ENCODE results near the gene COL4A2. TPM values are rescaled to one million over a fixed set of nuclear protein-coding genes. Genes with fewer than 3 reads are reported as not detected.
"Not testable (repeated sequence)": the region's sequence is repeated elsewhere in the genome, so short reads cannot be mapped to it uniquely, and the experiment has no call there.

COL4A2 gene
- total RNA-seq, 1 donor from 2014 or later: 290 TPM

- DNase-seq (ENCODE audit: low read depth, low spot score): no peak
Observed at GRCh38 chr13:110306340-110306959, 634 bp upstream of the COL4A2 start.

- DNase-seq (ENCODE audit: low read depth, low spot score): no peak
Observed at GRCh38 chr13:110307767-110308655, 927 bp downstream of the COL4A2 start.

DNA sequence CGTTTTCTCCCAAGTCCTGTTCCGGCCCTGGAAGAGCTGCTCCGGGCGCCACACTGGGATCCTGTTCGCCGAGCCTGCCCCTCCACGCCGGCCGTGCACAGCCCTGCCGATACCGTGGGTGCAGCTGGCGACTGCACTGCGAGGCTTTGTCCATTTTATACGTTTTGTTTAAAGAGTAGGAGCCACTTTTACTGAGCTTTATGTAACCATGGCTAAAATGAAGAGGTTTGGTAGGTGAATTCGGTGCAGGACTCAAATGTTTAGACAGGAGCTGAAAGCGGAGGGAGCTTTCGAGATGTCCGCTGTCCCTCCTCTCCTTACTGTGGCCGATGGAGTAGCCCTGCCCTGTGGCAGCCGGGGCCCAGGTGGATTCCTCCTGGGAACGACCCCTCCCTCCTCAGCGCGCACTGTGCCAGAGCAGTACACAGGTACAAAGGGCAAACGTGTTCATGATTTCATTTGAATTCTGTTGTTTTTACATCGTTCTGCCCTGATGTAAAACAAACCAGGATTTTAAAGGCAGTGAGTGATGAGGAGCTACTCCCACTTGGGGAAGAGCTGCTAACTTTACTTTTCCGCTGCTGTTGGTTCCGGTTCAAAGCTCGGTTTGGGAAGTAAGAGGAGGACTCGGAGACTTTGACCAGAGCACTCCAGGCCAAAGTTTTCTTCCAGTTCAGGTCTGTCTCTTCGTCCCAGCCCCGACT, 1.7 kb downstream of the COL4A2 start:
- DNase-seq (ENCODE audit: low read depth, low spot score): no peak

DNA sequence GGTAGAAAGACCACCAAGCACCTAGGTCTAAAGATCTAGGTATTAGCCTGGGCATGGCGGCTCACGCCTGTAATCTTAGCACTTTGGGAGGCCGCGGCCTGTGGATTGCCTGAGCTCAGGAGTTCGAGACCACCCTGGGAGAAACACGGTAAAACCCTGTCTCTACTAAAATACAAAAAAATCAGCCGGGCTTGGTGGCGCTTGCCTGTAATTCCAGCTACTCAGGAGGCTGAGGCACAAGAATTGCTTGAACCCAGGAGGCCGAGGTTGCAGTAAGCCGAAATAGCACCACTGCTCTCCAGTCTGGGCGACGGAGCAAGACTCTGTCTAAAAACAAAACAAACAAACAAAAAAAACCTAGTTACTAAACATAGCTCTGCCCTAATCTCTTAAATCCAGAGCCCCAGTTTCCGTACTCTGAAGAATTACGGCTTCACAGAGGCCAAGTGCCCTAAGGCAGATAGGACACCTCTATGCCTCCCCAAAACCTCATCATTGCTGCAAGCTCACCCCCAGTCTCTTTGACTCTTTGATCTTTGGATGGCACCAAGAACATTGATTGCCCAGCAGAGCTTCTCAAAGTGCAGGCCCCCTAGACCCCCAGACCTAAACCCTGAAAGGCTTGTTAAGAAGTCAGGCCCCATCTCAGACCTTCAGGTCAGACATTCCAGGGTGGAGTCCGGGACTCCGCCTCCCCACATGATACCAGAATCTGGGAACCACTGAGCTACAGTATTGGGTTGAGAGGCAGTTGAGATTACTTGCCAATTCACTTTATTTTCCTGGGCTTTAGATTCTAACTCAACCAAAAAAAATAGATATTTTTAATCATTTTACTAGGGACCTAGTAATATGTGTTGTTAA, 2.8 kb downstream of the COL4A2 start:
- no peak for DNase-seq (ENCODE audit: low read depth, low spot score)

DNA sequence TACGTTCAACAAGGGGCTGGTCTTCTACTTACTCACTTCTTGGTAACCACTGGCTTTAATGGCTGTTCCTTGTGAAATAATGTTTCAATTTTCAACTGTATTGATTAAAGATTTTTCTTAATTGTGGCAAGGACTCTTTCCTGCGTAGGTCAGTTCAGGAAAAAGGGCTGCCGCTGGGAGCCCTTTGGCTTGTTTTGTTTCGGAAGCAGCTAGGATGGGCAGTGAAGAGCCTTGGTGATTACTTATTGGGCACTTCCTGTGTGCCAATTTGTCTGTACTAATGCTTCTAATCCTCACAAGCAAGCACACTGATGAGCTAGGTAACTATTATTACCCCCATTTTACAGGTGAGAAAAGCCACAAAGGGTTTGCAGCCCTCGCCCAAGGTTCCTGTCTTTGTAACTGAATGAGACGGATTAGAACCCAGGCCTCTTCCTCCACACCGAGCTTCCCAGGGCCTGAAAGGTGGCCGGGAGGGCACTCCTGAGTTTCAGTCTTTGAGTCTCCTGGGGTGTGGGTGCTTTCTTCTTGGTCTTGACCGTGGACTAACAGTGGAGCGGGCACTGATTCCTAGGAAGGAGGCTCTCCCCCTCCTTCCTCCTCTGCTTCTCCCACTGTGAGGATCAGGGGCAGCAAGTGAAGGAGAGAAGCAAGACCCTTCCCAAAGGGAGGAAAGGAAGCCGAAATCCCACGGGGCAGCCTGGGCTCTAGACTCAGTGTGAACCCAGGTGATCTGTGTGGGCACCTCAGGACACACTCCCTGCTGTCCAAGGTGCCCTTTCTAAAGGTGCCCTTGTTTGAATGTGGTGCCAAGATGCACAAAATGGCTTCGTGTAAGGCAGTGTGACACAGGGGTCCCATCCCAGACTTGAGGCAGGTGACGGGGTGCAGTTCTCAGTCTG, 3.7 kb downstream of the COL4A2 start:
- DNase-seq (ENCODE audit: low read depth, low spot score): no peak

DNA sequence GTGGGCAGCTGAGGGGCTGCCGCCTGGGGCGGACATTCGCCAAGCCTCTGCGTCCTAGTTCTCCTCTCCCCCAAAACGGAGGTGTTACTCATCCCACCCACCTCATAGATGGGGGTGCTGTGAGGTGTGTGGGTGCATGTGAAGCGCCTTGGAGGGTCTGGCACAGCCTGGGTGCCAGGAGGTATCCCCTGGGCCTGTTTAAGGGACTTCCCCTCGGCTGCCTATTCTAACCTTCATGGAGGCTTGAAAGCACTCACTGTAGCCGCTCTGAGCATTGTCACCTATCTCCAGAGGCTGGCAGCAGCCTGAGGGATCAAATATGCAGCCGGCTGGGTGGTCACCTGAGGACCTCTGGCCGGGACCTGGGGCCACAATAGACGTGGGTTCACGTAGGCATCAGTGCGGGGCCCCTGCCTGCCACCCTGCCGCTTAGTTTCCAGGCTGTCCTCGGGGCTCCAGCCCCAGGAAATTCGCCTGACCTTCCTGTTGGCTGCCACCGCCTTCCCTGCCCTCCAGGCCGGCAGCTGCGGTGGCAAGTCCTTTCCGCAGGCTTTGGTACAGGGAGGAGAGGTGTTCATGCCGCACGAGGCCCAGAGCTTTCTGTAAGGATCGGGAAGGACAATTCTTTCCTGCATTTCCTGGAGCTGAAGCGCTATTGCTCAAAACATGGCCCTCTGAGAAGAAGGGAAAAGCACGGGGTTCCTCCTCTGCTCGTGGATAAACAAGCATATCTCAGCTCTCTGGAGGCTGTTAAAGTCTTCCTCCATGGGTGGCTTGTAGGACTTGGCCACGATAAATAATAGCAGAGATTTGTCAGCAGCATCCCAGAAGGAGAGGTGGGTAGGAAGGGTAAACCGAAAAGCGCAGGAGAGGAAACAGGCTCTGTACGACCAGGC, 4.6 kb downstream of the COL4A2 start:
- DNase-seq (ENCODE audit: low read depth, low spot score): no peak

GRCh38 chr13:110312339-110313031, 5.4 kb downstream of the COL4A2 start:
- no peak for DNase-seq (ENCODE audit: low read depth, low spot score)

GRCh38 chr13:110313261-110313660, 6.2 kb downstream of the COL4A2 start:
- not testable (repeated sequence) for DNase-seq (ENCODE audit: low read depth, low spot score)

- not testable (repeated sequence) for DNase-seq (ENCODE audit: low read depth, low spot score)
Observed at GRCh38 chr13:110313733-110314132, 6.6 kb downstream of the COL4A2 start.

DNA sequence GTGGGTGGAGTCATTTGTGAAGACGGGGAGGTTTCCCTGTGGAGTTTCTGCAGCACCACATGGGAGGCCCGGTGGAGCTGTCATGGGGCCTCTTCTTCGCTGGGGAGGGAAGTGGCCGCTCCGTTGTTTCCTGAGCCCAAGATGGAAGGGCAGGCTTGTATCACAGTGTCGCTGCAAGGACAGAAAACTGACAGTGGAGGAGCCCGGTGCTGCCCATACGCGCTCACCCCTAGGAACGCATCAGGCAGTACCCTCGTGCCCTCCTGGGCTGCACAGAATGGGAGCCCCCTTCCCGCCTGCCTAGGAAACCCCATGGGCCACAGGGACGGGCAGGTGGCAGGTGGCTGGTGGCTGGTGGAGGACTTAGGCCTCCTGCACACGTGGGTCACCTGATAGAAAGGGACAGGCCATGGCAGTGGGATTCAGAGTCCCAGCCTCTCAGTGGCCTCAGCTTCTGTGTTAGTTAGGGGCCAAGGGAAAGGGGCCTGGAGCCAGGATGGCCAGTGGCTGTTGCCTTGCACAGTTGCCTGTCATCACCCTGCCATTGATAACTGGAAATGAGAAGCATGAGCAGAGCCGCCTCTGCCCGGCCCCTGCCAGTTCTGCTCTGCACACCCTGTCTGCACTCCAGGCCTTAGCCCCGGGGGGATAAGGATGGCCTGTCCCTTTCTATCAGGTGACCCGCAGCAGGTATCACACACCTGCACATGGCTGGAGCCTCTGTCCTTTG, 7.6 kb downstream of the COL4A2 start:
- no peak for DNase-seq (ENCODE audit: low read depth, low spot score)

DNA sequence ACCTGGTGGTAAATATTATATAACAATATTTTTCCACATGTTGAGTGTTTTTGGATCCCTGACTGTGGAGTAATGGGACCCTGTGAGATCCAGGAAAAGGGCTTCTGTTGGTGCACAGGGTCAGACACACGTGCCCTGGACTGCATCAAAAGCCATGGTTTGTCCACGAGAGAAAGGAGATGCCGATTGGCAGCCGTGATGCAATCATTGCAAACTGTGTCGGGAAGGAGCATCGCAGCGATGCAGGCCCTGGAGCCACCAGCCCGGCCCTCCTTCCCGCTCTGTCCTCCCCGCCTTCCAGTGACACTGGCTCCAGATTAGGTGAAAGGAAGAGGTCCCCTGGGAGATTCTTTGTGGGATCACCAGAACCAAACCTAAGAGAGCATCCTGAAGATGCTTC, 9.1 kb downstream of the COL4A2 start:
- DNase-seq (ENCODE audit: low read depth, low spot score): no peak

DNA sequence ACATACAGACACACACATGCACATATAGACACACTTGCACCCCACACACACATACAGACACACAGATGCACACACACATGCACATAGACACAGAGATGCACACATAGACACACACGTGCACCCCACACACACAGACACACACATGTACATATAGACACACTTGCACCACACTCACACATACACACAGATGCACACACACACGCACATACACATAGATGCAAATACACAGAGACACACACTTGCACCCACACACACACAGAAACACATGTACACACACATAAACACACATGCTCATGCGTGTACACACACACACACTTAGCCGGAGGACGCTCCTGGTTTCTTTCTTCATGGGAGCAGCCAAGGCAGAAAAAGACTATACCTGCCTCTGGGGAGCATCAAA, 10.0 kb downstream of the COL4A2 start:
- no peak for DNase-seq (ENCODE audit: low read depth, low spot score)

DNA sequence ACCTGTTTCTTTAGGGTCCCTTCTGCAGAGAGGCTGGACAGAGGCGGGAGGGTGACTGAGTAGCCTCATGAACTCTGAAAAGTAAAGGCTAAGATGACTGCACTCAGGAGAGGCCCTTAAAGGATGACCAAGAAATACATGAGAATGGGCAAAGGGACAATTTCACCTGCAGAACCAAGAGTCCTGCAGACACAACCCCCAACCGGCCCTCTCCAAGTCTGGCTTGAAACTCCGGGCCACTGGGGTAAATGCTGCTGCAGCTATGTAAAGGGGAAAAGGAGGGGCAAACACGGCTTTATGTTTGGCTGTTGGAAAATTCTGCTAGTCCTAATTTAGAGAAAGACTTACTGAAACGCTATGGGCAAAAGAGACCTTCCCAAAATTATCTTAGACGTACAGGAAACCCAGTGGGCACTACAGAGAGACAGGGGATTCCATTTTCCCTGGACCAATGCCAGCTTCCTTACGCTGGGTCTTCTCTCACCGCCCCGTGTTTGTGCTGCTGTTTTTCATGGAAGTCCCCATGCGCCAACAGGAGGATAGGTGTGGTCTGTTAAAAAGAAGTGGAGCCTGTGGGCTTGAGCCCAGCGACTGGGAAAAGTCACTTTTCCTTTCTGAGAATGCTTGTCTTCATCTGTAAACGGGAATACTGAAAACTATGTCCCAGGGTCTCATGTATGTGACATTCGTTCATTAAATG, 10.6 kb downstream of the COL4A2 start:
- DNase-seq (ENCODE audit: low read depth, low spot score): no peak

DNA sequence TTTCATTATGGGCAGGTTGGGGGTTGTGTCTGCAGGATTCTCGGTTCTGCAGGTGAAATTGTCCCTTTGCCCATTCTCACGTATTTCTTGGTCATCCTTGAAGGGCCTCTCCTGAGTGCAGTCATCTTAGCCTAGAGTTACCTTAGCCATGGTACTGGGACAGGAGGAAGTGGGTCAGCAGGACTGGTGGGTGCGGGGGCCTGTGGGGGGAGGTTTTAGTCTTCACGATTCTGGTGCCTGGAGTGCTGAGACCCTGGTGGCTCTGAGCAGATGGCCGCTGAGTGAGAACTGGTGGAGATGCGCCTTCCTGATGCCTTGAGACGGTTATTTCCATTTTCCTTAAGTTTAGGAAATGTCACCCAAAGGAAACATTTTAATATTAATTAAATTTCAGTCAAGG, 11.8 kb downstream of the COL4A2 start:
- DNase-seq (ENCODE audit: low read depth, low spot score): no peak

DNA sequence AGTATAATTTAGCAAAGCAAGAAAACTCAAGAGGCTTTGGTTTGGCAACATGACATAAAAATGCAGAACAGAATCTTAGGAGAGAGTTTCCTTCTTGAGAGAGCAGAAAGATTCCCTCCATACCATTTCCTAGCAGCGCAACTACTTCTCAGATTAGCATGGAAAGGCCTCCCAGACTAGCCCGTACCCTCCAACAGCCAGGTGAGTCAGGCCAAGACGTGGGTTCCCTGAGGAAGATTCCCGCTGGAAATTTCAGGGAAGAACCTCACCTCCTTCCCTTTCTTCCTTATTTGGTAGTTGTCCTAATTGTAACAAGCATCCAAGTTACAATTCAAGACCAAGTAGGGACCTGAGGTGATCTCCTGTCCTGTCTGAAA, 12.3 kb downstream of the COL4A2 start:
- DNase-seq (ENCODE audit: low read depth, low spot score): no peak

GRCh38 chr13:110319774-110320509, 12.9 kb downstream of the COL4A2 start:
- DNase-seq (ENCODE audit: low read depth, low spot score): peak; percentile 64

- DNase-seq (ENCODE audit: low read depth, low spot score): no peak
Observed at GRCh38 chr13:110320645-110321044, 13.6 kb downstream of the COL4A2 start.
